SU-DHL-6 (cell line): ENCODE data around the gene CLIP4.

Source experiments
- EZH2phosphoT487 ChIP-seq: fragments of 200-600 bp; sonication (generic), shearing (Covaris generic); conservative IDR thresholded peaks from 2 replicates; pipeline ENCODE4 v1.6.1; 2018; ENCODE audit warnings: mild to moderate bottlenecking, antibody characterized with exemption, low read length, moderate library complexity, mixed read lengths
- TF ChIP-seq, protein P1 (sequence below): fragments of 200-600 bp; sonication (generic); IDR thresholded peaks from one replicate; pipeline ENCODE4 v1.5.1; 2017; ENCODE audit warnings: antibody characterized with exemption, mild to moderate bottlenecking, low read length, moderate library complexity; ENCODE audit not compliant: insufficient read depth, poor library complexity, severe bottlenecking

DNA sequence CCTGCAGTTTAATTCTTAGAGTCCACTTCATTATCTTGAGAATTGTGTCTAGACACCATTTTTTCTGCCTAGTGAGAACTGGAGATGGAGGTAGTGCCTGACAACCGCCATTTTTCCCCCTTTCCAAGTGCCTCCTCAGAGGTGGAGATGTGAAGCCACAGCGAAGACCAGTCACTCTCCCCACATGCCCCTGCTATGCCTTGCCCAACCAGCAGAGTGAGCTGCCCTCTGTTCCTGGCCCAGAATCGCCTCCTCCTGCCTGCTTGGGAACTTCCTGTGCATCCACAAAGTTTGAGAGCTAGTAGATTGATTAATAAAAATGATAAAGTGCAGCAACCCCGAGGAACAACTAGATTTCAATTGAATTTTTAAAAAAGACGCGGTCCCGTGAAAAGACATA, 123.3 kb downstream of the CLIP4 start:
- TF ChIP-seq, protein P1, sequence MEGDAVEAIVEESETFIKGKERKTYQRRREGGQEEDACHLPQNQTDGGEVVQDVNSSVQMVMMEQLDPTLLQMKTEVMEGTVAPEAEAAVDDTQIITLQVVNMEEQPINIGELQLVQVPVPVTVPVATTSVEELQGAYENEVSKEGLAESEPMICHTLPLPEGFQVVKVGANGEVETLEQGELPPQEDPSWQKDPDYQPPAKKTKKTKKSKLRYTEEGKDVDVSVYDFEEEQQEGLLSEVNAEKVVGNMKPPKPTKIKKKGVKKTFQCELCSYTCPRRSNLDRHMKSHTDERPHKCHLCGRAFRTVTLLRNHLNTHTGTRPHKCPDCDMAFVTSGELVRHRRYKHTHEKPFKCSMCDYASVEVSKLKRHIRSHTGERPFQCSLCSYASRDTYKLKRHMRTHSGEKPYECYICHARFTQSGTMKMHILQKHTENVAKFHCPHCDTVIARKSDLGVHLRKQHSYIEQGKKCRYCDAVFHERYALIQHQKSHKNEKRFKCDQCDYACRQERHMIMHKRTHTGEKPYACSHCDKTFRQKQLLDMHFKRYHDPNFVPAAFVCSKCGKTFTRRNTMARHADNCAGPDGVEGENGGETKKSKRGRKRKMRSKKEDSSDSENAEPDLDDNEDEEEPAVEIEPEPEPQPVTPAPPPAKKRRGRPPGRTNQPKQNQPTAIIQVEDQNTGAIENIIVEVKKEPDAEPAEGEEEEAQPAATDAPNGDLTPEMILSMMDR: no peak
- no peak for TF ChIP-seq EZH2phosphoT487
